NK-92 treated with Interleukin-12 subunit alpha and Interleukin-12 subunit beta, amount 100 ng/mL, for 24 hours (cell line): ENCODE results near the gene PTPN11.
"Not testable (repeated sequence)": the region's sequence is repeated elsewhere in the genome, so short reads cannot be mapped to it uniquely, and the experiment has no call there.

Source experiments
- DNase-seq: peaks from one replicate; lab custom pipeline; 2025; lab: John Stamatoyannopoulos, UW

PTPN11 gene

DNA sequence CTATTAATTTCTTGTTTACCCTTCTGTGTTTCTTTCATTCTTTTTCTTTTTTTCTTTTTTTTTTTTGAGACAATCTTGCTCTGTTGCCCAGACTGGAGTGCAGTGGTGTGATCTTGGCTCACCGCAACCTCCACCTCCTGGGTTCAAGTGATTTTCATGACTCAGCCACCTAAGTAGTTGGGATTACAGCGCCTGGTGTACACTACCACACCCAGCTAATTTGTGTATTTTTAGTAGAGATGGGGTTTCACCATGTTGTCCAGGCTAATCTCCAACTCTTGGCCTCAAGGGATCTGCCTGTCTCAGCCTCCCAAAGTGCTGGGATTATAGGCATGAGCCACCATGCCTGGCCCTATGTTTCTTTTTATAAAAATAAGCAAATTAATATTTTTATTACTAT lies 29.4 kb downstream of the PTPN11 start:
- DNase-seq: not testable (repeated sequence)

DNA sequence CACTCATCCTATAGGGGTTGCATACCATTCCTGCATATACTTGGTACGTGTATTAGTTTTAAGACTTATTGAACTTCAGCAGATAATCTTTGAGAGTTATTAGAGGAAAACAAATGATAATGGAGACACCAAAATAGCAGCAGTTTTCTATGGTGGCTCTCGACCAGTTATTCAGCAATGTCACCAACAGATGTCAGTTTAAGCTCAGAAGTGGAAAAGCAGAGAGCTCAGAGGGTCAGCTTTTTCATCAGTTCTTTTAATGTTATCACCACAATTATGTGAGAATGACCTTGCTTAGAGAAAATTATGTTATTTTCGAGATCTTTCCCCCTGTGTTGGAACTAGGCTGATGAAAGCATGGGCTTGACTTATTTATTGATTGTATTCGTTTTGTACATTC lies 32.0 kb downstream of the PTPN11 start:
- no peak for DNase-seq

DNA sequence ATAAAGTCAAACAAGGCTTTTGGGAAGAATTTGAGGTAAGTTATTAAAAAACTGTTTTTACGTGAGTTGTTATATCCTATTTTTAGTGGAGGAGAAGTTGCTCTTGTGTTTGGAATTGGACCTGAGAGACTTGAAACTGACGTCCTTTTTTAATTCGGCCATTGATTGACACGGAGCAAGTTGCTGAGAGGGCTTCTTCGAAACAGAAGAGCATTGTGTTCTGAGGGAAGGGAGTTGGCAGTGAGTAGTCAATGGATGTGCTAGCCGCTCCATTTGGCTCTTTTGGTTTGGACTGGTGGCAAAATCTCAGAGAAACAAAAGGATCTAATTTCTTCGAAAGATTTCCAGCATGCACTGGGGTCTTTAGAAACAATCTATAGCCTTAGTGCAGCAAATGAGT lies 37.3 kb downstream of the PTPN11 start:
- no peak for DNase-seq

DNA sequence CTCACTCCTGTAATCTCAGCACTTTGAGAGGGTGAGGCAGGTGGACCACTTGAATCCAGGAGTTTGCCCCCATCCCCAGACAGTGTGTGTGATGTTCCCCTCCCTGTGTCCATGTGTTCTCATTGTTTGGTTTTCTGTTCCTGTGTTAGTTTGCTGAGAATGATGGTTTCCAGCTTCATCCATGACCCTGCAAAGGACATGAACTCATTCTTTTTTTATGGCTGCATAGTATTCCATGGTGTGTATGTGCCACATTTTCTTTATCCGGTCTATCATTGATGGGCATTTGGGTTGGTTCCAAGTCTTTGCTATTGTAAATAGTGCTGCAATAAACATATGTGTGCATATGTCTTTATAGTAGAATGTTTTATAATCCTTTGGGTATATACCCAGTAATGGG lies 38.4 kb downstream of the PTPN11 start:
- not testable (repeated sequence) for DNase-seq

DNA sequence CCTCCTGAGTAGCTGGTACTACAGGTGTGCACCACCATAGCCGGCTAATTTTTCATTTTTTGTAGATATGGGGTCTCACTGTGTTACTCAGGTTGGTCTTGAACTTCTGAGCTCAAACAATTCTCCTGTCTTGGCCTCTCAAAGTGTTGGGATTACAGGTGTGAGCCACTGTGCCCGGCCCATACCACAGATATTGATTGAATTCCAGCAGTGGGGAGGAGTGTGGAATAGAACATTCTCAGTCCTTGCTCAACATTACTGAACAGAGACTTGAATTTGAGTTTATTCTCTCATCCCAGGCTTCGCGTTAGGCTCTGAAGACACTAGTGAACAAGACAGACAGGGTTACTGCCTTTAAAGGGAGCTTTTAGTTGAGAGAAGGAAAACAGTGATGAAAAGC lies 39.6 kb downstream of the PTPN11 start:
- DNase-seq: no peak

DNA sequence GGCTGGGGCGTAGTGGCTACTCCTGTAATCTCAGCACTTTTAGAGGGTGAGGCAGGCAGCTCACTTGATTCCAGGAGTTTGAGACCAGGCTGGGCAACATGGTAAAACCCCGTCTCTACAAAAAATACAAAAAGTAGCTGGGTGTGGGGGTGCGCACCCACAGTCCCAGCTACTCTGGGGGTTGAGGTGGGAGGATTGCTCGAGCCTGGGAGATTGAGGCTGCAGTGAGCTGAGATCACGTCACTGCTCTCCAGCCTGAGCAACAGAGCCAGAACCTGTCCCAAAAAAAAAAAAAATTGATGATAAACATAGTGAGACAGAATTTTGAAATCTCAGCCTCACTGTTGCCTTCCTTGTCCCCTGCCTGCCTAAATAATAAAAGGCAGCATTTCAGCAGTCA lies 40.0 kb downstream of the PTPN11 start:
- DNase-seq: no peak

DNA sequence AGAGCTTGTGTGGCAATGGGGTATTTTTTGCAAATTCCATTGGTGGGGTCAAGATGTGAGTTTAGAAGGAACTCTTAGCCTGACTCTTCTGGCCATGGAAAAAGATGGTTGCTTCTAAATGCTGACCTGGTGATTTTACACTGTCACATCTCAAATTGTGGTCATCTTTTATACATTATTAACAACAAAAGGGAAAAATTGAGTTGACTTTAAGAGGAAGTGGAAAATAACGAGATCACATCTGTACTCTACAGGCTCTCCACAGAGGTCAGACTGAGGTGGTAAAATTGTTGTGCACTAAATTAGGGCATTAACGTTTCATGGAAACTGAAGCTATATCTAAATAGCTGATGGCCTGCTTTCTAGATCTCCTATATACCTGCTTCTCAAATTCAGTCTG lies 44.7 kb downstream of the PTPN11 start:
- DNase-seq: no peak

DNA sequence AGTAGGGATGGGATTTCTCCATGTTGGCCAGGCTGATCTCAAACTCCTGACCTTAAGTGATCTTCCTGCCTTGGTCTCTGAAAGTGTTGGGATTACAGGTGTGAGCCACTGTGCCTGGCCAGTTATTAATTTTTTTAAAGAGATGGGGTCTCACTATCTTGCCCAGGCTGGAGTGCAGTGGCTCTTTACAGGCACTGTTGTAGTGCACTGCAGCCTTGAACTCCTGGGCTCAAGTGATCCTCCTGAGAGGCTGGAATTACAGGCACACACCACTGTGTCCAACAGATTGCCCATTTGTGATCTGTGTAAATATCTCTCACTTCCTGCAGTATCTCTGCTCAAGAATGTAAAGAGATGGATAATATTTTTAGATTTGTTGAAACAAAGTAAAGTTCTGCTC lies 45.9 kb downstream of the PTPN11 start:
- DNase-seq: no peak

DNA sequence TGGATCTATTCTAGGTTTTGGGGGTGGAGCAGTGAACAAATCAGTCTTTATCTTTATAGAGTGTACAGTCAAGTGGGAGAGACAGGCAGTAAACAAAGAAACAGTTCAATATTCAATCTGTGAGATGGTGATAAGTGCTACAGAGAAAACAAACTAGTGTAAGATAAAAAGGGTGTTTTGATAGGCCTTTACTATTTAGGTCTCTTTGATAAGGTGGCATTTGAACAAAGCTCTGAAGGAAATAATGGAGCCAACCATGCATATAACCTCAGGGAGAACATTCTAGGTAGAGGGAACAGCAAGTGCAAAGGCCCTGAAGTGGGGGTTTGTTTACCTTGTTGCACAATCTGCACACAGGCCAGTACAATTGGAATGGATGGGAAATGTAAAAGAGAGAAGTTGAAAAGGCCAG lies 47.3 kb downstream of the PTPN11 start:
- DNase-seq: no peak

DNA sequence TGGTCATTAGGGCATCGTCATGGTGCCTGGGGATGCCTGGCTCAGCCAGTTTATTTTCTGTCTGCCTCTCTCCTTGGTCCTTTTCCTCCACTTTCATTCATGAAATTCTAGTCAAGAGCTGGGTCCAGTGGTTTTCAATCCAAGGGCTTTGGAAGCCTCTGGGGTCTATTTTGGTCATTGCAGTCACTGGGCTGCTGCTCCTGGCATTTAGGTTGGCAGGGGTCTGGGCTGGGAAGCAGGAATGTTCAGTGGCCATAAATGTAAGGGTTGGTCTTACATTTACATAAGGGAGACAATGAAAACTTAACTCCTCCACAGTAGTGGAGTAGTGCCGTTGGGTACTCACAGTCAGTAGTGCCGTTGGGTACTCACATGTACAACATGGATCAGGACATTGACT lies 48.1 kb downstream of the PTPN11 start:
- DNase-seq: no peak

DNA sequence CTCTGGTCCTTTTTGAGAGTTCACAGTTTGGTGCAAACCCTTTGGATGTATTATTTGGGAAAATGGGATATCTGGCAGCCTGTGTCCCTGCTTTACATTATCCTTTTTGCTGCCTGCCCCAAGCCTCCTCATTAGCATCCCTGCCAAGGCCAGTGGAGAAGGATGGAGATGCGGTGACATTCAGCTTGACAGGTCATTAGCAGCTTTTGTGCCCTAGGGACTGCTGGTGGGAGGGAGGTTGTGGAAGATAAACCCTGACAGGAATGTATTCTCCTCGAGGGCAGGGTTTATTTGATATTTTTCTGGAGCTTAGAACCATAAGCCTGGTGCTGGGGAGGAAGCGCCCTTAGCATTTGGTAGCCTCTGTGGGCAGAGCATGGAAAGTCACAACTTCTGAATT lies 49.3 kb downstream of the PTPN11 start:
- DNase-seq: no peak

DNA sequence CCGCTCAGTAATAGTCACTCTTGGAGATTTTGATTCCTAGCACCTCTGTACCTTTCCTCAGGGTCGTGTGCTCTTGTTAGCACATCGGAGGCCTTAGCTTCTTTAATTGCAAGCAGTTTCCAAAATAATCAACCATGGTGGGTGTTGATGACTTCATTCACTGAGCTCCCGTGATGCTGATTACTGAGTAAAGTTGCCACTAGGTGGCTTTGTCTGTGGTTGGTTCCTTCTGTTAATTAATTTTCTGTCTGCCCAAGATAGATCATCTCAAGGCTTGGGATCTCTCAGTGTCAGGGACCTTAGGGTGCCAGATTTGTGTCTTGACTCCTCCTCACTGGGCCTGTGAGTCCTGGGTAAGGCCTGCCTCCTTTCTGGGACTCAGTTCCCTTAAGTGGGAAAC lies 54.3 kb downstream of the PTPN11 start:
- no peak for DNase-seq

DNA sequence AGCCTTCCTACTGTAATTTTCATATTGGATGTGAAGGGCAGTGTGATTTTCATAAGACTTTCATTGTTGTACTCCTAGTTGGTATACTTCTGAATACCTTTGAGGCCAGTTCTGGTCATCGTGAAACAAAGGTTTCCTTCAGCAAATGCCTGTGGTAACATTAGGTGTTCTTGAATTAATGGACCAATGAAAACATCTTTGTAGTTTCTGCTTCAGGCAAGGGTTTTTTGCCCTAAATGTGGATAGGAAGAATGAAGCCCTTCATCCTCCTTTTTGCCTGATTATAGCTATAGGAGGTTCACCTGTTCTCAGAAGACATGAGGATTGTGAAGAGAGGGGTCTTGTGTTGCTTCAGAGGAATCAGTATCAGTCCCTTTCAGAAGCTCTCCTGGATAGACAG lies 60.7 kb downstream of the PTPN11 start:
- no peak for DNase-seq

DNA sequence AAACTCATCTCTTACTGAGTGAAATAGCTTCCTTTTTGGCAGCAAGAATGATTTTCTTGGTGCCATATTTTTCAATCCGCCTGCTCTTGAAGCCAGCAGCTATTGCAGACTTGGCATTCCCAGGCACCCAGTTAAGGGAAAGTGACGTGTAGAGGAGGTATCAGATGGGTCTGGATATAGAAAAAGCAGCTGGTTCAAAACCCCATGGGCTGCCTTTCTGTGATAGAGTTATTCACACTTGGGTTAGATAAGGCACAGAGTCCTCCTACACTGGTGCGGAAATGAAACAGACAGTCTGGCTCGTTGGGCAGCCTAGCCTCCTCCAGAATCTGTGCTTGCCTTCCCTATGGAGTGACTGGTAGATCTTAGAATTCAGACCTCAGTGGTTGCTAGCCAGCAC lies 62.2 kb downstream of the PTPN11 start:
- no peak for DNase-seq

DNA sequence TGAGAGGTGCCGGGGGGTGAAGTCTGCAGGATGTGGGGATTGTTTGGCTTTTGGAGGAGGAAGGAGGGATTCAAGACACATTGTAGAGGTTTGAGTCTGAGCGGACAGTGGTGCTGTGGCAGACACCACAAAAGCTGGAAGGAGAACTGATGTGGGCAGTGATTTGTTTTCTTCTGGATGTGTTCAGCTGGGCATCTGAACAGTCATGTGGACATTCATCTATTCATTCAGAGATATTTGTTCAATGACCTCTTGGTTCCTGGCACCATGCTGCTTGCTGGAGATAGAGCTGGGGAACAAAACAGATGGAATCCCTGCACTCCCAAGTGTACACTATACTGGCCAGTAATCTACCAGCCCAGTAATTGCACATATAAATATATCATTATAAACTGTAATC lies 64.0 kb downstream of the PTPN11 start:
- DNase-seq: no peak

DNA sequence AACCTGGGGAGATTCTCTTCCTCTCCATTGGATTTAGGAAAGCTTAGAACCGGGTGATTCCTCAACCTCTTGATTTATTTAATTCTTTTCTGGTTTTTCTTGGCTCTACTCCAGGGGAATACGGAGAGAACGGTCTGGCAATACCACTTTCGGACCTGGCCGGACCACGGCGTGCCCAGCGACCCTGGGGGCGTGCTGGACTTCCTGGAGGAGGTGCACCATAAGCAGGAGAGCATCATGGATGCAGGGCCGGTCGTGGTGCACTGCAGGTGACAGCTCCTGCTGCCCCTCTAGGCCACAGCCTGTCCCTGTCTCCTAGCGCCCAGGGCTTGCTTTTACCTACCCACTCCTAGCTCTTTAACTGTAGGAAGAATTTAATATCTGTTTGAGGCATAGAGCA lies 67.6 kb downstream of the PTPN11 start:
- DNase-seq: no peak

DNA sequence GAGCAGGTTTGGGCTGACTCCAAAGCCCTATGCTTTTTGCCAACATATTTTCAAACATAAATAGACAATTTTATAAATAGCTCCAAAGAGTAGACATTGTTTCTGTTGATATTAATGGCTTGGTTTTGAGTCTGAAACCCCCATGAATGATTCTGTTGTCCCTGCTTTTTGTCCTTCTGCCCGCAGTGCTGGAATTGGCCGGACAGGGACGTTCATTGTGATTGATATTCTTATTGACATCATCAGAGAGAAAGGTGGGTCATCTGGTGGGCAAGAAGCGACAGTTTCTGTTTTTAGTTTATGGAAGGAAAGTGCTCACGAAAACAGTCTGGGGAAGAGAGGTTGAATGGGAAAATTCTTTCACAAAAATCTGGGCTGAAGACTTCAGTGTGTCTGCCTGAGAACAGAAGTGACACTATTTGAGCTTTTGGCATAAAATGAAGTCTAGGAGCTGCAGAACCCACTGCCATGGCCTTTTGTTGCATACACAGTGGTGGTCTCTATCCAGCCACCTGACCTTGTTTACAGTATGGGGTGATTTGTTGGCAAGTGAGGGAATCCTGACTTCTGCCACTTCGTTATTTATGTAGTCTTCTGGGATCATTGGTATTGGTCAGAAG lies 69.6 kb downstream of the PTPN11 start:
- no peak for DNase-seq

DNA sequence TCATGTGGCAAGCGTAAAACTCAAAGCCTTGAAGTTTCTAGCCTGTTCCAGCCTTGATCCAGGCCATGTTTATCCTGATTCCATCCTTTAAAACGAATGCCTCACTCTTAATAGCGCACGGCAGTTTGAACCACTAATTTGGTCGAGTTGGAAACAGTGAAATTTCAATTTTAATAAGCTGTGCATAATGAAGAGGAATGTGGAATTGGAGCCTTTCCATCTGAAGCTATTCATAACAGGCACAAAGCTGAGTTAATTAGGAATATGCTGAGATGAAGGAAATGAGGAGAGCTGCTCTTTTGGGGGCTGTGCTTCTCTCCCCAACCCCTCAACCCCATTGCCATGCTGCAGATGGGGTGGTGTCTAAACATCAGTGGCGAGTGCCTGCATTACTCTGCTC lies 70.7 kb downstream of the PTPN11 start:
- DNase-seq: no peak

DNA sequence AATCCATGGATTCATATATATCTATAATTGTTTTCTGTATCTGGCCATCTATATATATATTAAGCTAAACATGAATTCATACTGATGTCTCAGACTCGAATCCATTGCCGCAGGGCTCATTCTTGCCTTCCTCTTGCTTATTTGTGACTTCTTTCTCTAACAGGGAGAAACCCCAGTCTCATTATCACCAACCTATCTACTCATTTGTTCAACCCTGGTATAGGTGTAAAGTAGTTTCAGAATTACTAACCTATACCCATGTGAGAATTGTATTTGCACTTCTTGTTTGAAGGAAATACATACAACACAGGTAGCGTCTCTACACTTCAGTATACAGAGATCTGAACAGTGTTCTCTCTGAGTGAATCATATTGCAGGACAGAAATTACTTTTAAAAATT lies 77.7 kb downstream of the PTPN11 start:
- DNase-seq: no peak

DNA sequence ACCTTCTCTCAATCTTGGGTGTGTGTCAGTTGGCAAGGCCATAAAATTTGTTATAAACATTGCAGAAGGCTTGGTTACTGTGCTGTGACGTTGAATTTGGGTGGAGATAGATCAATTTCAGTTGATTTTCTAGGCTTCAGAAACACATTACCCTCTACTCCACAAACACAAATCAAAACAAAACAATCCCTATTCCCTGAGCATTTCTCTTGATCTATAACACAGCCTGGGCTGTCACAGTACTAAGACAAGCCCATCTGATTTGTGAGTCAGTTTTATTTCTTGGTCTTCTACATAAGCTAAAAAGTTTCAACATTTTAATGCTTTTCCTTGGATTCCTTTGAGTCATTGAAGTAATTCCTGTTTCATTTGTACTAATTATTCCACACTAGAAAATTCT lies 79.8 kb downstream of the PTPN11 start:
- DNase-seq: no peak

DNA sequence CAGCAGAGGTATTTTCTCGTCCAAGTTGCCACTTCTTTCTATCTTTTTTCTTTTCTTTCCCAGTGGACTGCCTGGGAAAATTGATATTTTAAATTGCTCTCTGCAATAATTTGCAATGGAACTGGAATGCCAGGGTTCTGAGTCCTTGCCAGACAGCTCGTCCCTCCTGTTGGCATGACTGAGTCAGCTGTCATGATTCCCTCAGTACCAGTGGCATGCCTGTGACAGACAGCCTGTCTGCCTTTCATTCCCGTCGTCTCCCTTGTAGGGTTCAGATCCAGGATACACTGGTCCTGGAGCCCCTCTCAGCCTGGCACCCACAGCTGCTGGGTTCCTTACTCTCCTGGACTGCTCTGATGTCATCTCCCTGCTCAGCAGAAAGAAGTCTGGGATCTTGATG lies 84.8 kb downstream of the PTPN11 start:
- DNase-seq: no peak

DNA sequence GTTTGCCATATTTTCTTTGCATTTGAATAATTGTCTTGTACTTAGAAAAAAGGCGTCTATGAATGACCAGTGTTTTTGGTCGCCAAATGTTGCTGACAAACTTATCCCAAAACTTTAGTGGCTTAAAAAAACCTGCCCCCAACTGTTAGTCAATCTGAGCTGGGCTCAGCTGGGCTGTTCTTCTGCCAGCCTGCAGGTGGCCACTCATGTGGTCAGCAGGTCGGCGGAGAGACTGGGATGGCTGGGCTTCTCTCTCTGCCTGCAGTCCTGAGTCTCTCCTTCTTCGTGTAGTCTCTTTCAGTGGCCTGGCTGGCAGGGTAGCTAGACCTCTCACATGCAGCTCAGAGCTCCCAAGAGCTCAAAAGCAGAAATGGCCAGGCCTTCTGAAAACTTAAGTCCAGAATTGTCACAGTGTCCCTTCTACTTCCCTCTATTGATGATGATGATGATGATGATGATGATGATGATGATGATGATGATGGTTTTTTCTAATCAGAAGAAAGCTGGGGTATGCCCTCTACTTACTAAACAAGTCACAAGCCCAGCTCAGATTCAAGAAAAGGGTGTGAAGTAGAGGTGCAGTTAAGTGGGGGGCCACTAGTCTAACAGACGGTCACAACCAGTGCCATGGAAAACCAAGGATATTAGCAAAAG lies 87.9 kb downstream of the PTPN11 start:
- DNase-seq: no peak

DNA sequence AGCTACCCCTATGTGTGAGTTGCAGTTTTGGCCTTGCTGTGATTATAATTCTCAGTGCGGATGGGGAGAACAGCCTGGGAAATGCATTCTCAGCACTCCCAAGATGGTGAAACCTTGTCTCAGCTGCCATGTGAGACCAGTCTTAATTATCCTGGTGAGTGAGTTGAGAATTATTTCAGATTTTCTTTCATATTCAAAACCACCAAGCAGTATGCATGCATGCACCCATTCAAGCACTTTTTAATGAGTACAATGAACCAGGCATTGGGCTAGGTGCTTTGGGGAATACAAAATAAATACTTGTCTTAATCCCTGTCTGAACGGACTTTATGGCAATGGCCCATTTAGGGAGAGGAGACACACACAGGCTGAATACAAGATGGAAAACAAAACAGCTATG lies 94.7 kb downstream of the PTPN11 start:
- DNase-seq: no peak

DNA sequence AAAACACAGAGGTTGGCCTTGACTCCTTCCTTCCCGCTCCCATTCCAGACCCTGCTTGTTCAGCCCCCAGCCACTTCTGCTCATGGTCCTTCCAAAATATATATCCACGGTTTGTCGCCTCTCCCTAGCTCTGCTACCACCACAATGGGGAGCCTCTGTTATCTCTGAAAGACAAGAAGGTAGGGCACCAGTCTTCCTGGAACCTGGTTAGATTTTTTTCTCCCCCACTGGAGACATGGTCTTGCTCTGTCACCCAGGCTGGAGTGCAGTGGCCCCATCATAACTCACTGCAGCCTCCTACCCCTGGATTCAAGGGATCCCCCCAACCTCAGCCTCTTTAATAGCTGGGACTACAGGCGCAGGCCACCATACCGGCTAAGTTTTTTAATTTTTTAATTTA lies 95.7 kb downstream of the PTPN11 start:
- DNase-seq: no peak
